NCI-H187 (cell line): ENCODE measurements around the gene BICD1.
"Not testable (repeated sequence)": the region's sequence is repeated elsewhere in the genome, so short reads cannot be mapped to it uniquely, and the experiment has no call there.

Experiments
- DNase-seq, 2 experiments: peaks; one replicate each; lab custom pipeline; 2025; lab: John Stamatoyannopoulos, UW

The BICD1 gene

DNA sequence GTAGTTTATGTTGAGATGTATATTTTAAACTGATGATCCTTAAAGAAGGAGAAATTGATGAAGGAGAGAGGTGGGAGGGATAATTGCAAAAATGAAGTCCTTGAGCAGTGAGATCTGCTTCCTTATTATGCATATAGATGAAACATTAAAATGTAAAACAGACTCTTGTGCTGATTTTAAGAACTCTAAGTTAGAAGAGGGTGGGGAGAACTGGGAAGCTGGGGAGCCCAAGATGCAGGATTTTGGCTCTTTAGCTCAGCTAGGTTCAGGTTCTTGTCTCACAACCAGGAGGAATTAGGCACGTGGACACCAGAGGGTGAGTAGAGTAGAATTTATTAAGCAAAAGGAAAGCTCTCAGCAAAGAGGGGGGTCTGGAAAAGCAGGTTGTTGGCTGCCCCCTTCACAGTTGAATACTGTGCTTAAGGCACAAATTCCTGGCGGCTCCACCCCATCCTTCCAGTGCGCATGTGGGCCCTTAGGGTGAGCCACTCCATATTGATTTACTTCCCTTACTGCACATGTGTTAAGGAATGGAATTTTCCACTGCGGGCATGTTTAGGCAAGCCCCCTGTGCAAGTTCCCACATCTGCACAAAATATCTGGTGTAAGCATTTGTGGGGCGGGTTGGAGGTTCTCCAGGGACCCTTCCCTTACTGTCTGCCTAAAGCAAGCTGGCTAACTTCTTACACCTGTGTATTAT, 141.9 kb downstream of the BICD1 start:
- DNase-seq, result no peak

DNA sequence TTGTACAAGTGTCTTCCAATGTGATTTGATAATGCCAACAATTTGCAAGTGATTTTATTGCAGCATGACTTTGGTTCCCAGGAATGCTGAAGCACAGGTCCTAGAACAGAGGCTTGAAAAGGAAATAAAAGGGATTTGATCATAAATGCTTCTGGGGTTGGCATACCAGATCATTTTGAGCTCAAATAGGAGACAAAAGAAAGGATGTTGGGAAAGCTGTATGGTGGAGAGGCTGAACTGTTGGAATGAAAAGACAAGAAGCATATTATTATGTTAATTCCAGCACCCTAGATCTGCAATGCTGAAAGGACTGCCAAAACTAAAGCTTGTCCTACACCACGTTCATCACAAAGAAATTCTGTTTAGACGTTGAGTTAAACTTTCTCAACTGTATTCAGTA, 143.1 kb downstream of the BICD1 start:
- DNase-seq, result no peak

DNA sequence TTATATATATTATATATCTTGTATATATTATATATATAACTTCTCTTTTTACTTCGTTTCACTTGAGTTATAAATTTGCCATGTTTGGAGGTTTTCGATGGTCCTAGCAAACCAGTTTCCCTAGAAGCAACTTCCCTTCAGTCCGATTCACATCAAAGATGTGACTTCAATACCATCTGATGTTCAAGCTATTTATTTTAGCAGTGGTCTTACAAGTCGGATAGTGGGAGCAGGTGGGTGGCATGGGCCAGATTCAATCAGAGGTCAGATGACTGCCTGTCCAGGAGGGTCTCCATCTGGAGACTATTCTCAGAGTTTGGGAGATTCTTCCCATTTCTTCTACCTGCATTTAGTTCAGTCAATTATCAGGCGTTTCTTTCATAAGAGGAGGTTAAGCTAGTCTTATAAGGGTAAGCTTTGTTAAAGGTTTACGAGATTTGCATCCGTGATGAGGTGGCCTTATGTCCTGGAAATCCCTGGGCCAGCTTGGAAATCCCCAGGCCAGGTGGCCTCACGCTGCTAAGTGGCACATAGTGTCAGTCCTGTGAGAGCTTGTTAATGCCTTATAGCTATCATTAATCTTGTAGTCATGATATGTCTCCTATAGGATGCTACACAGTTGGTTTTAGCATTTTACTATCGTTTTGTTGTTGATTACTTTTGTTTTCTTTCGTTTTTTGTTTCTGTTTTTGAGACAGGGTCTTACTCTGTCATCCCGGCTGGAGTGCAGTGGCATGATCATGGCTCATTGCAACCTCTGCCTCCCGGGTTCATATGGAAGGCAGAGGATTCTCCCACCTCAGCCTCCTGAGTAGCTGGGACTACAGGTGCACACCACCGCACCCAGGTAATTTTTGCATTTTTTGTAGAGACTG, 145.8 kb downstream of the BICD1 start:
- no peak for DNase-seq

GRCh38 chr12:32253154-32253790, 146.6 kb downstream of the BICD1 start:
- no peak for DNase-seq

- DNase-seq, result no peak
Observed at GRCh38 chr12:32254260-32254956, 147.8 kb downstream of the BICD1 start.

DNA sequence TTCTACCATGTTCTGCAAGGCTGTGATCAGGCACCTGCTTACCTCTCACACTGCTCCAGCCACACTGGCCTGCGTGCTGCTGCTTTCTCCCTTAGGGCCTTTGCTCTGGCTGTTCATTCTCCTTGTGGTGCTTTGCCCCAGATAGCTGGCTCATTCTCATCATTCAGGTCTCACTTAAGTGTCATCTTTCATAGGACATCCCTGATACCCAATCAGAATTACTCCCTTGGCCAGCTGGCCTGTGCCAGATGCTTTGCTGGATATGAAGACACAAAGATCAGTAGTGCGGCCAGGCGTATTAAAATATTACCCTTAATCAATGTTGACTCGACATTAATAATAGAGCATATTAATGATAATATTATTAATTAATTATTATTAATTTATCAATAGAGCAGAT, 148.9 kb downstream of the BICD1 start:
- DNase-seq, result no peak

GRCh38 chr12:32257695-32258496, 151.2 kb downstream of the BICD1 start:
- no peak for DNase-seq

DNA sequence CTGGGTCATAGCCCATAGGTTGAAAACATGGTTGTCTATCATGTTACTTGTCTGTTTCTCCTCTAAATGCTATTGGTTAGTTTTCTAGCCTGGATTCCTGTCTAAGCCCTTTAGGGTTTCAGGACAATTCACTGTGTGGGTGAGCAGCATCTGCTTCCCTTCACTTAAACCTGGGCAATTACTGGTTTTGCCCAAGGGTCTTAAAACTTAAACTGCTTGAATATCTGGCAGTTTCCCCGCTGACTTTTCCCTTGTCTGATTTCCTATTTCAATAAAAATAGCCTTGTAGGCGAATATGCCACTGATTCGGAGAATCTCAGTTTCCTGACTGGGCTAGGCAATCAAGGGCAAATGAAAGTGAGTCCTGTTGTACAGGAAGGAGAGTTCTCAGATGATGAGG, 154.0 kb downstream of the BICD1 start:
- no peak for DNase-seq

- DNase-seq, result no peak
Observed at GRCh38 chr12:32261638-32262037, 155.0 kb downstream of the BICD1 start.

DNA sequence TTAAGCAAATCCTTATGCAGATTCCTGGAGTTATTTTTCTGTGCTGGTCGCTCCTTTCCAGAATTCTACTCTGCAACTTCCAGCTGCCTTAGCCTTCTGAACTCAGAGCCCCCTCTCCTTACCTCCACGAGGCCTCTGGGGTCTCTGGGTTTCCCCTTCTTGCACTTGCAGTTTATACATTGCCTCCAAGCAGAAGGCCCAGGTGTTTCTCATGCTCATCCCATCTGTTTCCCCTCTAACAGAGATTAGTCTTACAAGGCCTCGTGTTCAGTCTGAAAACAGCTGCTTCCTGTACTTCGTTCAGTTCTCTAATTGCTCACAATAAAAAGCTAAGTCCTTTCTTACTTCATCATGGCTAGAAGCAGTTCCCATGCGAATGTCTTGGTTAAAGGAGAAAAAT, 158.3 kb downstream of the BICD1 start:
- no peak for DNase-seq

DNA sequence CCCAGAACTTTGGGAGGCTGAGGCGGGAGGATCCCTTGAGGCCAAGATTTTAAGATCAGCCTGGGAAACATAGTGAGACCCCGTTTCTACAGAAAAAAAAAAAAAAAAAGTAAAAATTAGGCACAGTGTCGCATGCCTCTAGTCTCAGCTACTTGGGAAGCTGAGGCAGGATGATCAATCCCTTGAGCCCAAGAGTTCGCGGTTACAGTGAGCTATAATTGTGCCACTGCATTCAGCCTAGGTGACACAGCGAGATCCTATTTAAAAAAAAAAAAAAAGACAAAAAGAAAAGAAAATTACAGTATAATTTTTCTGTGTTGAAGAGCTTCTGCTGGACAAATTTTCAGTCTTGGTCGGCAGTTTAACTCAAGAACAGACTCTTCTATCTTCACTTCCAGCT, 158.8 kb downstream of the BICD1 start:
- DNase-seq, result no peak

- DNase-seq, result no peak
Observed at GRCh38 chr12:32265951-32266350, 159.3 kb downstream of the BICD1 start.

DNA sequence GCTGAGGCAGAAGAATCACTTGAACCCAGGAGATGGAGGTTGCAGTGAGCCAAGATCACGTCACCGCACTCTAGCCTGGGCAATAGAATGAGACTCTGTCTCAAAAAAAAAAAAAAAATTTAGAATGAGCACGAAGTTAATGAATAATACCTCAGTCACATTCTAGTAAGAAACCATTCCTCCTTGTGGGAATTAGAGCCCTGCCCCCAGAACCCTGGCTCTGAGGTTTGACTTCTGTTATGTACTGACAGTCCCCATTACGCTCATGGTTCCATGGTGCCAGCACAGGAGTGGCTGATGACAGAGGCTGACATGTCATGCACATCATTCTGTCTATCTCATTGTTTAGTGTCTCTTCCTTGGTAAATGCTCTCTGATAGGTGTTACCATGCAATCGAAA, 160.1 kb downstream of the BICD1 start:
- no peak for DNase-seq

DNA sequence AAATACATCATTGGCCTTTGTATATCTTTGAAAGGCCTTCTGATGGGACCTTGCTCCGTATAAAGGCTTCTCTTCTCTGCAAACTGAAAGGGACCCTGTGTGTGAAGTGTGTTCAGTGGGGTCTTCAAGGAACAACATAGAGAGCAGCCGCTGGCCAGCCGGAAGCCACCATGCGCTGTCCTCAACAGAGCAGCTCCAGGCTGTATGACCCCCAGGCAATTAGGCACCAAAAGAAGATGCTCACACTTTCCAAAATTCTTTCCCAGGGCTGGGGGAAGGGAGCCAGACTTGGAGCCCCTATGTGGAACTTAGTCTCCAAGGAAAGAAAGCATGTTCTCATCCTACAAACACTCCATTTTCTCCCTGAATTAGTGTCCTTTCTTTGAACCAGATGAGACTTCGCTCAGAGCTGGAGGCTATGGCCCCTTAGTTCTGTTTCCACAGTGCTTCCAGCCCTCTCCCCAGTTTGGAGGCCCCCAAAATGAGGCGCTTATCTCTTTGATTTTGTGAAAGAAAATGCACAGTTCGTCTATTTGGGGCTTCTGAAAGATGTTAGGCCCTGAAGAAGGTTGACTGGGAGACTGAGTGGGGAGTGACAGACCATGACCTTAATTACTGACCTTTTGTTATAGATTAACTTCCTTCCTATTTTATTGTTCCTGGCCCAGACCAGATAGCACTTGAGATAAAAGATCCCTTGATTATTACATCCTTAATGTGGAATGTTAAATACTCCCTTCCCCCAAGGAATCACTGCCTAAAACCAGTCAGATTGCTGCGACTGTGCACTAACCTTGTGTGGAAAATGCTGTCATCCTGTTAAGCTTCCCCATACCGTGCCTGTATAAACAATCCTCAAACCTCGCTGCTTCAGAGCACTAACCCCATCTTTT, 164.4 kb downstream of the BICD1 start:
- no peak for DNase-seq

- DNase-seq, result no peak
Observed at GRCh38 chr12:32272465-32272864, 165.8 kb downstream of the BICD1 start.

DNA sequence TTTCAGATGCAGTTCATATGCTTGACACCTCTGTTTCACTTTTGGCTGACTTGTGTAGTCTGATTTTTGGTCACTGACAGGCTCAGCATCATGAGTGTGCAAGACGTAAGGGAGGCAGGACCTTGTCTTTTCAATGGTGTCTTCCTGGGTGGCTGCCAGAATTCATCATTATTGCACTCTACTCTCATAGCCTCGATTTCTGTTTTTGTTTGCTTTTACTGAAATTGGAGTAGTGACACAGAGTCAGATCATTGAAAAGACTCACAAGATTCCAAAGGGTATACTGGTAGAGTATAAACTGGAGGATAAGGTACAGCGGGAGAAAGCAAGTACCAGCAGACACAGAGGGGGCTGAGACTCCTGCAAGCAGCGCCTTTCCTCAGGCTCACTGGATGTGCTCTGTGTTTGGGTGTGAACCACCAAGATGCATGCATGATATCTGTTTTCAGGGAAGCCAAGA, 166.4 kb downstream of the BICD1 start:
- DNase-seq, result no peak

GRCh38 chr12:32273712-32274111, 167.1 kb downstream of the BICD1 start:
- no peak for DNase-seq

DNA sequence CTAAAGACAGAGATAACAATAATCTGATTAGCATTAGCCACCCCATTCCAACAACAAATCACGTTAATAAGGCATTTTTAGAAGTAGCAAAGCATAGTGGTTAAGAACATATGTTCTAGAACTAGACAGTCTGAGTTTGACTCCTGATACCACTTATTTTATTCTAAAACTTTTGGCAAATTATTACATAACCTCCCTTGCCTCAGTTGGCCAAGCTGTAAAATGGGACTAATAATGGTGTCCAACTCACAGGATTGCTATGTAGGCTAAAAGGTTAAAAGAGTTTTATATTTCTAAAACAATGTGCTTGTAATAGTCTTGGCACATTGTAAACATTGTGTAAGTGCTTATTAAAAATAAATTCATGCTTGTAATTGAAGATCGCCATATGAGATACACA, 168.0 kb downstream of the BICD1 start:
- no peak for DNase-seq

- not testable (repeated sequence) for DNase-seq
Observed at GRCh38 chr12:32275520-32275919, 168.9 kb downstream of the BICD1 start.

DNA sequence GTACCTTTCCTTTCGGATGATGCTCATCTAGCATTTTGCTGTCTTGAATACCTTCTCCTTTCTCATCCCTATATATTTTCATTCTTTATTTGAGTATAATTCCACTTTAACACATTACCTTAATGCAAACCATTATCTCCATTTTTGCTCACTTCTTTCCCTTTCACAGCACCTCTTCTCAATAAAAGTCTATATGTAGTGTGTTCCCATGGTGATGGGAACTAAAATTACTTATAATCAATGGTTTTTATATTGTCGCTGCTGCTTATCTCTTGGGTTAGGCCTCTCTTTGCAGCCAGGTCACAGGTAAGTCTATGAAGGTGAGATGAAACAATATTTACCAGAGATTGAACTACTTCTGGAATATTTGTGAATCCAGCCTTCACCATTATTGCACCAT, 171.1 kb downstream of the BICD1 start:
- DNase-seq, result no peak
